HG03520 (cell line): ENCODE measurements around the gene OVOL2.
"Not testable (repeated sequence)": the region's sequence is repeated elsewhere in the genome, so short reads cannot be mapped to it uniquely, and the experiment has no call there.

Experiments used
- ATAC-seq: cut with Tn5 transposase; IDR thresholded peaks from one replicate; pipeline ENCODE4 v1.9.1; 2021; ENCODE audit warnings: mild to moderate bottlenecking, moderate library complexity; ENCODE audit not compliant: unreplicated experiment

Gene OVOL2

DNA sequence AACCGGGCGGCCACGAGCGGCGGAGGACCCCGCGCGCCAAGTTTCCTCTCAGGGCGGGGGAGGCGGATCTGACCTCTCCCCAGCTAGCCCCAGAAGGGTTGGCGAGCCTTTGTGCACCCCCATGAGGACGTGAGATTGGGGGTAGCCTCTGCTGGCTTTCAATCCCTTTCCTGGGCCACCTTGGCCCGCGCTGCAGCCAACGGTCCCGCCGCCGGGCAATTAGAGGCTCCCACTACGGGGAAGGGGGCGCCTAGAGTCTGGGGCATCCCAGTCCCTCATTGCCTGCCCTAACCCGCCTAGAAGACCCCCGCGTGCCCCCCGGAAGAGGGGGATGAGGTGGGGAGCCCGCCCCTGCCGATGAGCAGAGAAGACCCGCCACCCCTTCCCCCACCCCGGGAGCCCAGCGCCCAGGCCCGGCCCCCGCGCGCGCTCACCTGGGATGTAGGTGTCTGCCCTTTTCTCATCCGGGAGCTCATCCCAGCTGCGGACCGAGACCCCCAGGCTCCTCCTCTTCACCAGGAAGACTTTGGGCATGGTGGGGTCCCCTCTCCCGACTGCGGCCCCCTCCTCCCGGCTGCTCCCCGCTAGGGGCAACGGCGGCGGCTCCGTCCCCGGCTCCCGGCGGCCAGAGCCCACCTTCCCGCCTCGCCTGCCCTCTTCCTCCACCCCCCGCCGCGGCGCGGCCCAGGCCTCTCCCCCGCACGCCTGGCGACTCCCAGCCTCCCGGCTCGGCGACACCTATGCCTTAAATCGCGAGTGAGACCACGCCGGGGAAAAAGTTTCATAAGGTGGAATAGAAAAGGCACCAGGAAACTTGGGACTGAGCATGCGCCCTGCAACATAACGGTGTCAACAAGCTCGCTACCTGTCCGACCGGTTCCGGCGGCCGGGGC is at the start of gene OVOL2:
TSS of gene OVOL2 (minus strand) at position 816 of the 893 bp plus-strand sequence. CDS start at position 534, 282 bp downstream.
- no peak for ATAC-seq

DNA sequence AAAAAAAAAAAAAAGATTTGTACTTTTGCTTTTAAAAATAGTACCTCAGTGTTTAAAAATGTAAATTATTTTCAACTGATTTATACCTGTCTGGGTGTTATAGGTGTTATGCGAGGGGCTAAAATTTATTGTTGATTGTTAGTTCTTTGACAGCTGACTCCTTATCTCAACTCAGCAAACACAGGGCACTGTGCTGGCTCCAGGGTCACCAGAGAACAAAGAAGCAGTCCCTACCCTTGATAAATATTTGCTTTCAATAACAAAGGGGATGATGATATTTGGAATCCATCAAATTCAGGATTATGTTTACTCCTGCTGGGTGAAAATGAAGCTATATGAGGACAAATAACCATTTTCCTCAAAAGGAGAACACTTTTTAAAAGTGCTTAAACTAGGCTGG is 45.8 kb upstream of the OVOL2 start:
- ATAC-seq = no peak

DNA sequence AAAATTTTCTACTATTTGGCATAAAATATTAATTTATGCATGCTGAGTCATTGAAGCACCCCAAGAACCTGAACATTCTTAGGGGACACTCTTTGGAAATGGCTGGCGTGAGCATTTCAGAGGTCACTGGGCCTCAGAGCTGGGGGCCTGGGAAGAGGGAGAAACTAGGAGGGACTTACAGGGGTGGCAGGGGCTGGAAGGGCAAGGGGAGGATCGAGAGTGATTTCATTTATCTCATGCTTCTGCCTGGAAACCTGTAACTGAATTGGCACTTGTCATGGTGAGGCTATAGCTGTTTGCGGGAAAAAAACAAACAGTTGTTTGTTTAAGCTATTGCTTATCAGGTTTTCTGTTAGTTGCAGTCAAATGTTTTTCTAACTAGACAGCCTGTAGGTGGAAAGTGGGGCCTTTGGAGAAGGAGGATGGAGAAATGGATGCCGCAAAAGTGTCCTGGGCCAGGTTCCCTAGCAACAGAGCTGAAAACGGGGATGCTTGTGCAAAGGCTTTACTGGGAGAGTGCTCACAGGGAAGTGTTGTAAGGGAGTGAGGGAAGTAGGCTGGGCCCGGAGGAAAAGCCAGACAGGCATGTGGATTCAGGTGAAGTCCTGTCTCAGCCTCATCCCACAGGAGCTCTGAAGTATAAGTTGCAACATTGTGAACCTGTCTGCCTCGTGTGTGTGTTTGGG is 43.6 kb upstream of the OVOL2 start:
- ATAC-seq = no peak

DNA sequence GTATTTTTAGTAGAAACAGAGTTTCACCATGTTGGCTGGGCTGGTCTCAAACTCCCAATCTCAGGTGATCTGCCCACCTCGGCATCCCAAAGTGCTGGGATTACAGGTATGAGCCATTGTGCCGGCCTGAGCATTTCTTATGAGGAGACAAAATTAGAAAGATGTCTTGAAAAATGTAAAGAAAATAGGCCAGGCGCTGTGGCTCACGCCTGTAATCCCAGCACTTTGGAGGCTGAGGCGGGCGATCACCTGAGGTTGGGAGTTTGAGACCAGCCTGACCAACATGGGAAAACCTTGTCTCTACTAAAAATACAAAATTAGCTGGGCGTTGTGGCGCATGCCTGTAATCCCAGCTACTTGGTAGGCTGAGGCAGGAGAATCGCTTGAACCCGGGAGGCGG is 42.9 kb upstream of the OVOL2 start:
- ATAC-seq = not testable (repeated sequence)

DNA sequence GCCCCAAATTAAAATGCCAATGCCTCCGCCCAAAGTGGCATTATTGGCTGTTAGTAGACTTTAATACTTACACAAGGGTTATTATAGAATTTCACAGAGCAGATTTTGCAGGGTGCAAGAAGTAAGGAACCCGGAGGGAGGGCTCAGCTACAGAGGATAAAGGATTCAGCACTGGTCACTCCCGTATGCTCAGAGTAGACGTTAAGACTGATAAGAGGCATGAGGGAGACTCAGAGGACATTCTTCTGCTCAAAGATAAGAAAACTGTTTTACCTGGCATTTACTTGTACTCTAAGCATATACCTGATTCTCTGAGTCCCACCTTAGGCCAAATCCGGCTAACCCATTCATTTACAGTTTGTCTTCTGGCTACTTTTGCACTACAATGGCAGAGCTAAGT is 36.5 kb upstream of the OVOL2 start:
- no peak for ATAC-seq

DNA sequence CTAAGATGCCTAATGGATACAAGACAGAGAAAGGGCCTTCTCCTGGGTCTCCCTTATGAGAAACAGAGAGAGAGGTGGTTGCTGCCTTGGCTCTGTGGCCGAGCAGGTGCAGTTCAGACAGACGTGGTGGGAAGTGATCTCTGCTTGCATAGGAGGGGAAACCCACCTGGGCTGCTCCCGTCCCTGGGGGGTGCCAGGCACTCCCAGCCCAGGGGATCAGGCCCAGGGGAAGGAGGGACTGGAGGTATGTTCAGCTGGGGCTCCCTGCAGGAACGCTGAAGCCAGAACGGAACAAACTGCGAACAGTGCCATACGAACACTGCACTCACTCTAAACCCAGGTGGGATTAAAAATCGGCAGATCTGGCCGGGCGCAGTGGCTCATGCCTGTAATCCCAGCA is 35.7 kb upstream of the OVOL2 start:
- no peak for ATAC-seq

DNA sequence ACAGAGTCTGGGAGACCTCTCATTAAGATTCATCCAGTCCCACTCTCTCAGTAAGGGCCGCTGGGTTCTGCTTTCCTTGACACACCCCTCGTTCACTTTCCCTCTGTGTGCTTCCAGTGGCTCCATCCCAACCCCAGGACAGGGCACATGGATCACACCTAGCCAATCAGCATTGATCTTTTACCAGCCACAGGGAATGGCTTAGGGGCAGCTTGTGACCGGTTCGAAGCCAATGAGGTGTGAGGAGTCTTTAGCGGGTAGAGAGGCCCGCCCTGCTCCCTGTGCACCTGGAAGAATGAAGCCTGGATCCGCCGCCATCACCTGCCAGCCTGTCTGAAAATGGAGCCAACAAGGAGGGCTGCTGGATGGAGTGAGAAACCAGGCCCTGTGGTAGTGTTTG is 35.2 kb upstream of the OVOL2 start:
- no peak for ATAC-seq

DNA sequence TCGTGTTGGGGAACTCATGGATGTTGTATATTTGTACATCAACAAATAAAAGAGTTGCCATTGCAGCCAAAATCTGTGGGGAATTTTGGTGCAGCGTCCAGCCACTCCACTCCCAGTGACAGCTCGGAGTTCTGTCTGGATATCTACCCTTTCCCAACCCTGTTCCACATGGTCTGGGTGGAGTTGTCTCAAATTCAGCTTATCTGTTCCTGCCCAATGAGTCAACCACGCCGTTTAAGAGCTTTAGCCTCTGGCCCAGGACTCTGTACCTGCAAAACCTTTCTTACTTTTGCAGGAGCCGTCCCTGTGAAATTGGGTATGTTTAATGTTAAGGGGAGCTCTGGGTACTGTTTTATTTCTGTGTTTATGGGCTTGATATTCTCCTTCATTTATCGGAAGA is 33.9 kb upstream of the OVOL2 start:
- ATAC-seq = no peak

DNA sequence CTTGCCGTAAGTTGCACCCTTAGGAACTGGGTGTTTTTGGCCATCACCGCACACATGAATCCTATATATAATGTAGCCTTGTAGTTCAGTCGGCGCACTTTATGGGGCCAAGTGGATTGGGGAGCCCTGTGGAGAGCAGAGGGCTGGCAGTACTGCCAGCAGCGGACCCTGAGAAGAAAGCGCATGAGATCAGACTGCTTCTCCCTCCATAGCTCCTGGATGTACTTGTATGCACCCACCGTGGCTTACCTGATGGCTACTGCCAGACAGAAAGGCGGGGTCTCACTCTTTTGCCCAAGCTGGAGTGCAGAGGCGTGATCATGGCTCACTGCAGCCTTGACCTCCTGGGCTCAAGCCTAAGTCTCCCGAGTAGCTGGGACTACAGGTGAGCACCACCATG is 32.8 kb upstream of the OVOL2 start:
- ATAC-seq = no peak

DNA sequence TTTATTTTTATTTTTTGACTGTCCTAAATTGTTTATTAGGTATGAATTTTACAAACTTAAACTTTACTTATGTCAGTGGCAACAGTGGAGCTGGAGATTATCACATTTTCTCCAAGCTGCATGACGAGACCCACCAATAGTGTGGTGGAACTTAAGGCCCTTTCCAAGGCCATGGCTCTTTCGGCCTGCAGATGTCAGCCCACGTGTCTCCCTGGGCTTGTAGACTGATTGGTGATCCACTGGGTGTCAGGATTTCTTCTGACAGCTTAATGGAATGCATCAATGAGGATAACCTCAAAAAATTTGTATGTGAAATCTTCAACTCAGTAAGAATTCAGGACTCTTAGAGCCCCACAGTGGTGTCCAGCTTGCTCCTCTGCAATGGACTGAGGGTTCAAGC is 32.3 kb upstream of the OVOL2 start:
- ATAC-seq = no peak

DNA sequence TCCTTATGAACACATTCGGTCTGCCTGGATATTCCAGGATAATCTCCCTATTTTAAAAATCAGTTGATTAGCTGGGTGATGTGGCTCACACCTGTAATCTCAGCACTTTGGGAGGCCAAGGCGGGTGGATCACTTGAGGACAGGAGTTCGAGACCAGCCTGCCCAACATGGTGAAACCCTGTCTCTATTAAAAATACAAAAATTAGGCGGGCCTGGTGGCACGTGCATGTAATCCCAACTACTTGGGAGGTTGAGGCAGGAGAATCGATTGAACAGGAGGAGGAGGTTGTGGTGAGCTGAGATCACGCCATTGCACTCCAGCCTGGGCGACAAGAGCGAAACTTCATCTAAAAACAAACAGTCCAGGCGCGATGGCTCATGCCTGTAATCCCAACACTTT is 31.1 kb upstream of the OVOL2 start:
- not testable (repeated sequence) for ATAC-seq

DNA sequence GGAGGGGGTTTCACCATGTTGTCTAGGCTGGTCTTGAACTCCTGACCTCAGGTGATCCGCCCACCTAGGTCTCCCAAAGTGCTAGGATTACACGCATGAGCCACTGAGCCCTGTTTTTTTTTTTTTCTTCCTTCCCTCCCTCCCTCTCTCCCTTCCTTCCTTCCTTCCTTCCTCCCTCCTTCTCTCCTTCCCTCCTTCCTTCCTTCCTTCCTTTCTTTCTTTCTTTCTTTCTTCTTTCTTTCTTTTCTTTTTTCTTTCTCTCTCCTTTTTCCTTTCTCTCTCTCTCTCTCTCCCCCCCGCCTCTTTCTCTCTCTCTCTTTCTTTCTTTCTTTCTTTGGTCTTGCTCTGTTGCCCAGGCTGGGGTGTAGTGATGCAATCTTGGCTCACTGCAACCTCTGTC is 30.6 kb upstream of the OVOL2 start:
- ATAC-seq = not testable (repeated sequence)

DNA sequence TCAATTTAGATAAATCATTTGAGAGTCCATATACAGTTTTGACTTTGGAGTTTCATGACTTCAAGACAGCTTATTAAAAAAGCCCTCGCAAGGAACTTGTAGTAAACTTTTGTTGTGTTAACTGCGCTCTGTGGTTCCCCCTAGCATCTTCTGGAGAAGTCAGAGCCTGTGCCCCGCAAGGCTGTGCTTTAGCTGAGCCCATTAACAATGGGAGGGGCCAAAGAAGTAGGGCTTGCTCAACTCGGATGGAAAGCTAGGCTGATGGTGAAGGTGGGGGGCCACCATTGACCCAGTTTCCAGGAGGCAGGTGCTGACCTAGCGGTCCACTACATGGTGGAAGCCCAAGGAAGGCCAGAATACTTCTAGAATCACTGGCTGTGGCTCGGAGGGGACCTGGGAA is 29.3 kb upstream of the OVOL2 start:
- no peak for ATAC-seq

DNA sequence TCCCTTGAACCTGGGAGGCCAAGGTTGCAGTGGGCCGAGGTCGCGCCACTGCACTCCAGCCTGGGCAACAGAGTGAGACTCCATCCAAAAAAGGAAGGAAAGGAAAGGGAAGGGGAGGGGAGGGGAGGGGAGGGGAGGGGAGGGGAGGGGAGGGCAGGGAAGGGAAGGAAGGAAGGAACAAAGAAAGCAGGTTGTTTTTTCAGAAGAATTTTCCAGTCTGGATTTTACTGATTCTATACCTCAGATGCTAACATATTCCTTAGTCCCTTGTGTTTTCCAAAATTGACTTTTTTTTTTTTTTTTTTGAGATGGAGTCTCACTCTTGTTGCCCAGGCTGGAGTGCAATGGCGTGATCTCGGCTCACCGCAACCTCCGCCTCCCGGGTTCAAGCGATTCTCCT is 23.1 kb upstream of the OVOL2 start:
- ATAC-seq = not testable (repeated sequence)

DNA sequence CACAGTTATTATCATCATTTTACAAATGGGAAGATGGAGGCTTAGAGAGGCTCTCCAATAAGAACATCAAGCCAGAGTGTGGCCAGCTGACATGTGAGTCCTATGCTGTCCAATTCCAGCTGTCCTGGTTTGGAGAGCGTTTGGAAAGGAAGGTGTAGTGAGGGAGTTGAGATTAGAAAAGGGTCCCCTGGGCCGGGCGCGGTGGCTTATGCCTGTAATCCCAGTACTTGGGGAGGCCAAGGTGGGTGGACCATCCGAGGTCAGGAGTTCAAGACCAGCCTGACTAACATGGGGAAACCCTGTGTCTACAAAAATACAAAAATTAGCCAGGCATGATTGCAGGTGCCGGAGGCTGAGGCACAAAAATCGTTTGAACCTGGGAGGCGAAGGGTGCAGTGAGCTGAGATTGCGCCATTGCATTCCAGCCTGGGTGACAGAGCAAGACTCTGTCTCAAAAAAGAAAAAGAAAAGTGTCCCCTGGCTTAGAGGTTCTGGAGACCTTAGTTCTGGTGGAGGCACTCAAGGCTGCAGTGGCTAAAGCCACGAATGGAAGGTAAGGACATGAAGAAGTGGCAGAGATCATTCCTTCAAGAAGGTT is 22.1 kb upstream of the OVOL2 start:
- ATAC-seq = no peak

DNA sequence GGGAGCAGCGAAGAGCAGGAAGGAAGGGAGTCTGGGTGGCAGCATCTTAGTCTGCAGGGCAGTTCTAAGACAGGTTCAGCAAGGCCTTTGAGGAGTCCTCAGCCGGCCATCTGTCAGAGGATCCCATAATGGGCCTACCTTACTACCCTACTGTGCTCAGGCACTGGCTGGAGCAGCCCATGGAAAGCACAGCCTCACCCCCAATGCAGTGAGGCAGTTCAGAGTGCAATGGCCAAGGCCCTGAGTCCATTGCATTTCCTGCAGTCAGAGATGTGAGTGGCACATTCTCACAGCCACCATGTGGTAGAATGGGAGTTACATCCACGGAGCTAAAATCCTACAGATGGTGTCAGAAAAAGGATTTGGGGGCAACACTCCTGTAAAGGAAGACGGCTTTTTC is 19.4 kb upstream of the OVOL2 start:
- ATAC-seq = no peak

DNA sequence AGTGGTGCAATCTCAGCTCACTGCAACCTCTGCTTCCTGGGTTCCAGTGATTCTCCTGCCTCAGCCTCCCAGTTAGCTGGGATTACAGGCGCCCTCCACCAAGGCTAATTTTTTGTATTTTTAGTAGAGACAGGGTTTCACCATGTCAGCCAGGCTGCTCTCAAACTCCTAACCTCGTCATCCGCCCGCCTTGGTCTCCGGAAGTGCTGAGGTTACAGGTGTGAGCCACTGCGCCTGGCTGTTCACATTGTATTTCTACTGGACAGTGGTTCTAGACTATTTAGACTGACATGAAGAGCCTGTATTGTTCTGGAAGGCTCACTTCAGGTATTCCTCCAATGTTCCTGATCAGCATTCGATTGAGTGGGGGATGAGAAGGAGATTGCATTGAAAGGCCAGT is 14.8 kb upstream of the OVOL2 start:
- ATAC-seq = no peak

DNA sequence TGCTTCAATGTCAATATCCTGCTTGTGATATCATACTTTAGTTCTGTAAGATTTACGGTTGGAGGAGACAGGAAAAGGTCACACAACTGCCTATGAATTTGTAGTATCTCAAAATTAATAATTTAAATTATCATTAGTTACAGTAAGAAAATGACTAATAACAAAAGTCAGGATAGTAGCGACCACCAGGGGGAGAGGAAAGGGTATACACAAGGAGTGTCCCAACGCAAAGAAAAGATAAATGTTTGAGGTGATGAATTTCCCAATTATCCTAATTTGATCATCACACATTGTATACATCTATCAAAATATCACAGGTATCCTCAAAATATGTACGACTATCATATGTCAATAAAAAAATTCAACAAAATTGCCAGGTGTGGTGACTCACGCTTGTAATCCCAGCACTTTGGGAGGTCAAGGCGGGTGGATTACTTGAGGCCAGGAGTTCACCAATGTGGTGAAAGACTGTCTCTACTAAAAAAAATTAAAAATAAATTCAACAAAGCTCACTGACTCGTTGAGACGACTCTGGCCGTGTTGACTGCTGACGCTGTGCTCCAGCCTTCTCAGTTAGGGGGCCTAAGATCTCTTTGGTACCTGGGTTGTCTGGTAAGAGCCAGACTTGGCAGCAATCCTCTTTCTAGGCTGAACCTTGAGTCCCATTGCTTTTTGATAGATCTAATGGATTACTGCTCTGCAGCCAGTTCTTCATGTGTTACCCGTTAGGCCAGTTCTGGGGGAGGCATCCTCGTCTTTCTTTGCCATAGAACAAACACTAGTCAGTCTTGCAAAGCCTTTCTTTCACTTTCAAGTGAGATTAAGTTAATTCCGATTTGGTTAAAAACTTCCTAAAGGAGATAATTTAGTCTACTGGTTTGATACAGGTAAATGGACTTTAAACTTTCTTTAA is 9.0 kb upstream of the OVOL2 start:
- no peak for ATAC-seq

DNA sequence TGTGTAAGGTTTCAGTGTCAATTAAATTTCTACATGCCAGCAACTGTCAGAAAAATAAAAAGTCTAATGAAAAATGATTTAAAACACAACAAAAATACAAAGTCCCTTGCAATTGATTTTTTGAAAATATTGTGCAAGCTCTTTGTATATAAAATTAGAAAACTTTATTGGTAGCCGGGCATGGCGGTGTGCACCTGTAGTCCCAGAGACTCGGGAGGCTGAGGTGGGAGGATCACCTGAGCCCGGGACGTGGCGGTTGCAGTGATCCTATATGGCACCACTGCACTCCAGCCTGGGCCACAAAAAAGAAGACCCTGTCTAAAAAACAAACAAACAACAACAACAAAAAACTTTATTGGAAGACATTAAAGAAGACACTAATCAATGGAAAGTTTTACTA is 6.0 kb upstream of the OVOL2 start:
- ATAC-seq = no peak

DNA sequence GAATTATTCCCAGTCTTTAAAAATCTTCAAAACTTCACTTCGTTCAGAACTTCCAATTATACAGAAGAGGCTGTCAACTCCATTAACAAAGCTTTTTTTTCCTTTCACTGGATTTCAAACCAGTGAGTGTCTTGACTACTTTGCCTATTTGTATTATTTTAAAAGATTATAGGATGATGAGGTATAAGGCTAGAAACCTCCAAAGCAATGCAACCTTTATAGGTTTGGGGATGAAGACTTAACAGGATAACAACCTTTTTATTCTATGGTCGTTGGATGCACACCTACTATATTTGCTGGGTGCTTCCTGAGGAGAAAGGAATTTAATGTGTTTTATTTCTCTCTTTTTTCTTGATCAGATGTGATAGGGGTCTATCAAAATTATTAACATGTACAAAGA is 1.9 kb upstream of the OVOL2 start:
- no peak for ATAC-seq
